Stimulated activated CD8-positive, alpha-beta memory T cell treated with anti-CD3 and anti-CD28 coated beads, Interleukin-15, amount 100 ng/mL, for 1 hour (primary cell): ENCODE measurements around the gene INPP5A.
"Not testable (repeated sequence)": the region's sequence is repeated elsewhere in the genome, so short reads cannot be mapped to it uniquely, and the experiment has no call there.

Experiments
- DNase-seq: peaks from one replicate; pipeline ENCODE4 v3.0.0-alpha.2; 2020; ENCODE audit warnings: low read depth

Gene INPP5A

GRCh38 chr10:132692311-132692710 is 154.7 kb downstream of the INPP5A start:
- DNase-seq, result no peak

DNA sequence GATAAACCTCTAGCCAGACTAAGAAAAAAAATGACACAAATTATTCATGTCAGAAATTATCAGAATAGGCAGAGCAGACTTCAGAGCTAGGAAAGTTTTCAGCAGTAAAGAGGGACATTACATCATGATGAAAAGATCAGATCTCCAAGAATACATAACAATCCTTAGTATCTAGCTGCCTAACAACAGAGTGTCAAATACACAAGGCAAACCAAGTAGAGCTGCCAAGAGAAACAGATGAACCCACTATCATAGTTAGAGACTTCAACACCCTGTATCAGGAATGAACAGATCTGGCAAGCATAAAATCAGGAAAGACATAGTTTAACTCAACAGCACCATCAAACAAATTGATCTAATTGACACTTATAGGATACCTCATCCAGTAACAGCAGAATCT is 156.1 kb downstream of the INPP5A start:
- no peak for DNase-seq

DNA sequence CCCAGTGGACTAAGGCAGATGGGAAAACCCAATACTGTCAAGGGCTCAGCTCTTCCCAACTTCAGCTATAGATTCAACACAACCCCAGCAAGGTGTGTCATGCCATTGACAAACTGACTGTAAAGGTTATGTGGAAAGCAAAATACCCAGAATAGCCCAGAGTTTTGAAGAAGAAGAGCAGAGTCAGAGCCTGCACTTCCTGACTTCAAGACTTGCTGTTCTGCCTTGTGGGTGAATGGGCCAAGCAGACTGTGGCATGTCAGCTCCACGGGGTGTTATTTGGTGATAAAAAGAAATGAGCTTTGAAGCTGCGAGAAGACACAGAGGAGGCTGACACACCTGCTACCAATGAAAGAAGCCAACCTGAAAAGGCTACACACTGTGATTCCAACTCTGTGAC is 158.6 kb downstream of the INPP5A start:
- no peak for DNase-seq

DNA sequence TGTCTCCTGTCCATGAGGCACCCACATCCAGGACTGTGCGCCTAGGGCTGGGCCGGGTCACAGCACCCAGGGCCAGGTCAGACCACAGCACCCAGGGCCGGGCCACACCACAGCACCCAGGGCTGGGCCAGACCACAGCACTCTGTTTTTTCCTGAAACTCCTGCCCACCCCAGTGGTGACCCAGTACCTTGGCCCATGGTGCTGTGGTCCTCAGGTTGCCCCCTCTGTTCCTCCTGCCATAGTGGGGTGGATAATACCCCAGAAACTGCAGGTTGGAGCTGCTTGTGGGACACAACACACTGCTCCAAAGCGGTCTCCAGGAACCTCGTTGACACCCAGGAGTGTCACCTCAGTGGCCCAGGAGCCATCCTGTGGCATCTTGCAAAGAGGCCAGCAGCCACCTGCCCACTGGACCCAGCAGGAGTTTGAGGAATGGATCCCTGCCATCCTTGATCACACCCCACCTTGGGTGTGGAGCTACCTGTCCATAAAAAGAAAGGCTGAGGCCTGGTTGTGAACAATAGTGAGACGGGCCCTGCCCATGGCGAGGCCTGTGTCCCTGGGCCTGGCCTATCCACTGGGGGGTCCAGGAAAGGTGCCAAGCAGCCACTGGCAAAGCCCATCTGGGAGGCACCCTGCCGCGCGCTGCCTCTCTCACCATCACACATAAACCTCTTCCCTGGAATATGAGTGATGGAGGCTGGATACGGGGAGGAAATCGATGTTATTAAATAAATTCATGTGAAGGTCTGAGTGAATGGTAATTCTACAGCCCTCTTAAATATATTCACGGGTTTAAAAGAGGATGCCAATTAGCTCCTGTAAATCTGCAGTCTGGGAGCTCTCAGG is 159.4 kb downstream of the INPP5A start:
- no peak for DNase-seq

- no peak for DNase-seq
Measured at GRCh38 chr10:132697578-132698200, 160.1 kb downstream of the INPP5A start.

DNA sequence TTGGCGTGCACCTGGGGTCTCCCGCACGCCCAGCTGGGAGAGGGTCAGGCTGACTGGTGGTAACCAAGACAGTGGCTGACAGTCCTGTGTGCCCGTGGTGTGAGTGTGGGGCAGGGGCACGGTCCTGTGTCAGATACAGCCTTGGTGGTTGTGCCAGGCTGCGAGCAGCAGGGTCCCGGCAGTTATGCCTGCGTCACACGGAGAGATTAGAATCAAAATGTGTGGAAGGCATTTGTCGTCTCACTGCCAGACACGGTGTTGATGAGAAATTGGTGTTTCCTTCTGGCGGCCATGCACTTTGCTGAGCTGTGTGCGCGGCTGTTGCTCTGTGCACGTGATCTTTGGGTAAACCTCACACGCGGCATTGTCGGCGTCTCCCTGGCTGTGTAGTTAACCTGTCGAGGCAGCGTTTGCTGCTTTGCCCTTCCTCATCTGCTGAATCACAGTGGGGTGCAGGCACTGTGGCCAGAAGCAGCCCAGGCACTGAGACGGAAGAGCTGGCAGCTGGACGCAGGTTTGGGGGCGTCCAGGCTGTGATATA is 160.7 kb downstream of the INPP5A start:
- no peak for DNase-seq

DNA sequence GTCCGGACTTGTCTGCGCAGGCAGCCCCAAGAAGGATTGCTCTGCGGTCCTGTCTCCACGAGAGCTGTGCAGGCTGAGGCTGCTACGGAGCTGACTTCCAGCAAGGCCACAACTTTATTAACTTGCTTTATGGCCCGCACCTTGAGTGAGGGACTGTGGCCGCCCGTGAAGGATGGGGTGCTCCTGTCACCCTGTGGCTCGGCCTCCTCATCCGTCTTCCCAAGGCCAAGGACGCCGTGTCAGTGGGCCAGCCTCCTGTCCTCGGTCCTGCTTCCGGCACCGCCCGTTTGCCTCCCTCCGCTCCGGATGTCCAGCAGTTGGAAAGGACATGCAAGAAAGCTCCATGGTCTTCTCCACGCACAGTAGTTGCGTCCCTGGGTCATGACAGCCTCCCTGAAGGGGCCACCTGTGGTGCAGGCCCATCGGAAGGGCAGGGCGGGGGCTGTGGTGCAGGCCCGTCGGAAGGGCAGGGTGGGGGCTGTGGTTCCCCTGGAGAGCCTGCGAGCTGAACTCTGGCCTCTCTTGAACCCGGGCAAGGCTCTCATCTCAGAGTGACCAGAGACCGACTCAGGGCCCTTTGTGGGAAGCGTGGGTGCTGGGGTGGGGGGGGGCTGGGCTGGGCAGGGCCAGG is 161.3 kb downstream of the INPP5A start:
- no peak for DNase-seq

- DNase-seq, result no peak
Measured at GRCh38 chr10:132699411-132700155, 162.0 kb downstream of the INPP5A start.

DNA sequence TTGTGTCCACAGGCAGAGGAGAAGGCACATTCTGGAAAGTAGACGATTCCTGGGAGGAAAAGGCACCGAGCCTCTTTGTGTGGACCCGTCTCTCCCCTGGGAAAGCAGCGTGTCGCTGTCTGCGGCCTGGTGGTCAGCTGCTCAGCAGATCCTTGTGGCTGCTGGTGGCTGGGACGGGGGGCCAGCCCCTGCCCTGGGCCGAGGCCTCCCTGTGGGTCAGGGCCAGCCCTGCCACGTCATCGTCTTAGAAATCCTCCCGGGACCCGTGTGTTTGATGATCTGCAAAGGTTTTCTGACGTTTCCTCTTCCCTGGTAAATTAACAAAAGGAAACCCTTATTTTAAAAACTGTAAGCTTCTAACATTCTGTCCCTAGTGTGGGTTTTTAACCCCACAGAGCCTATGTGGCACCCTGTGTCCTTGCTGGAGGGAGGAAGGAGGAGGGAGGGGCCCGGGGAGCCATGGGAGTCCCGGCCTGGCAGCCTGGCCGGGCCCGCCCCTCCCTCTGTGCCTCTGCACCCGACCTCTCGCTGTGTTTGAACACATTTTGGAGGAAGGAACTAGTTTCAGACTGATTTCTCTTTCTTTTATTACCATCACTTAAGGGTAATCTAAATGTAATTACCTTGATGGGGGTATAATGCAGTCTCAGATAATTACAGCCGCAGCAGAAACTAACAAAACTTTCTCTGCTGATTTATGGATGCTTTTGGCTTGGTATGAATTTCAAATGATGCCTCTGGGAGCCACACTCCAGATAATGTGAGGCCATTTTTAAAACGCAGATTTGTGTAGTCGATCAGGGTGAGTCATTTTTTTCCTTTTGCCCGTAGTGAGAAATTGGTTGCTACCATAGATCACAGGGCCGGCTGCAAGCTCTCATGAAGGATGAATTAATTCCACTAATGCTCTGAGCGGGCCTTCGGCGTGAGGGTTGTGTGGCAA is 162.8 kb downstream of the INPP5A start:
- DNase-seq, result no peak

DNA sequence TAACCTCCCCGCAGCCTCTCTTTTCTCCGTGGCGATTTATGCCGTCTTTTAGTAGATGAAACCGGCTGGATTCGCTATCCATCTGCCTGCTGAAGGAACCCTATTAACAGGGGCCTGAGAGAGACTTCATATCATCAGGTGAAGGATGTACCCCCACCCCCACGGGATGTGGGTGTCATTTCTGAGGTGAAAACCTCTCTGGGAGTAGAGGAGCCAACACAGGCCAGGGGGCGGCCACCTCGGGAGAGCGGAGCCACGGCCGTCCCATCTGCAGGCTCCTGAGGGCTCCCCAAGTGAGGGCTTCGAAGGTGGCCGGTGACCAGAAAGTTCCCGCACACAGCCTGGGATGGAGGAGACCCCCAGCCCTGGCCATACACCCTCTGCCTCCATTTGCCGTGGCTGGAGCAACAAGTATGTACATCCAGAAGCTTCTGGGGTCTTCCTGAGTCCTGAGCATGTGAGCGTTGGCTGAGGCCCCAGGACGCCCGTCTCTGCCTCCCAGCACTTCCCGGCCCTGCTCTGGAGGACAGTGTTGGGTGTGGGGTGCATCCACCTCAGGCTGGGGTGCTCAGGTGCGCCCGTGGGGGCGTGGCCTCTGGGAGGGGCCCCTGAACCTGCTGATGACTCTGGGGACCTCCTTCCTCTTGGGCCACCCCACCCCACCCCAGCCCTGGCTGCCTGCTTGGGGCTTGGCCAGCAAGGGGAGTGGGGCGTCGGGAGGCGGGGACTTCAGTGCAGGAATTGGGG is 163.7 kb downstream of the INPP5A start:
- DNase-seq, result no peak

GRCh38 chr10:132701846-132702190 is 164.2 kb downstream of the INPP5A start:
- no peak for DNase-seq

GRCh38 chr10:132702601-132703418 is 165.2 kb downstream of the INPP5A start:
- no peak for DNase-seq

GRCh38 chr10:132703419-132704007 is 165.9 kb downstream of the INPP5A start:
- no peak for DNase-seq

- no peak for DNase-seq
Measured at GRCh38 chr10:132704008-132704814, 166.6 kb downstream of the INPP5A start.

DNA sequence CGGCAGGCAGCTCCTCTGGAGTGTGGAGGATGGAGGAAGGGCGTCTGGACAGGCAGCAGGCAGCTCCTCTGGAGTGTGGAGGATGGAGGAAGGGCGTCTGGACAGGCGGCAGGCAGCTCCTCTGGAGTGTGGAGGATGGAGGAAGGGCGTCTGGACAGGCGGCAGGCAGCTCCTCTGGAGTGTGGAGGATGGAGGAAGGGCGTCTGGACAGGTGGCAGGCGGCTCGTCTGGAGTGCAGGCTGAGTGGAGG is 167.2 kb downstream of the INPP5A start:
- not testable (repeated sequence) for DNase-seq

DNA sequence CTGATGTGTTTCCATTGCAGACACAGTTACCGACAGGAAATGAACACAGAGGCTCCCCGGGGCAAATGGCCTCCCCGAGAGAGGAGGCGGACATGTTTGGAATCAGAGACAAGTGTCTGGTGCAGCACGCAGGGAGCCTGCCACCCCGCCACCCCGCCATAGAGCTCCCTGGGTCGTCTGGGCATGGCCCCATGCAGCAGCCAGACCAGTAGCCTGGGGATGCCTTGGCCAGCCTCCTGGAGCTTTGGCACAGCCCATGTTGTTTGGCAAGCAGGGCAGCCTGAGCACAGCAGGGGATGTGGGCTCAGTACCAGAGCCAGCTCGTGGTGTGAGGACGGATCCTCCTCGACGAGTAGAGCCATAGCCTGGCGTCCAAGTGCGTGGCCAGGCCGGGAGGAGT is 167.6 kb downstream of the INPP5A start:
- no peak for DNase-seq

GRCh38 chr10:132705943-132706342 is 168.4 kb downstream of the INPP5A start:
- no peak for DNase-seq

GRCh38 chr10:132706701-132707100 is 169.1 kb downstream of the INPP5A start:
- DNase-seq, result no peak
